Activated CD4-positive, alpha-beta T cell treated with anti-CD3 and anti-CD28 coated beads for 24 hours (primary cell): ENCODE measurements around the gene C1QB.

Experiments used
- DNase-seq, 2 donors: peaks; one replicate each; pipeline ENCODE4 v3.0.0-alpha.2; 2020; ENCODE audit warnings: low read depth in 2 of 2

Gene C1QB

GRCh38 chr1:22652881-22653316 is at the start of gene C1QB:
C1QB (plus strand) TSS chr1:22653236; CDS start chr1:22659463, 6,227 bp downstream.
- DNase-seq, result no peak

GRCh38 chr1:22606161-22606560 is 46.9 kb upstream of the C1QB start:
- no peak for DNase-seq

GRCh38 chr1:22607154-22607553 is 45.9 kb upstream of the C1QB start:
- no peak for DNase-seq

- DNase-seq, result no peak
These were observed 44.7 kb upstream of the C1QB start for GRCh38 chr1:22608361-22608760.

- no peak for DNase-seq
These were observed 43.7 kb upstream of the C1QB start for GRCh38 chr1:22609291-22609690.

GRCh38 chr1:22611530-22611947 is 41.5 kb upstream of the C1QB start:
- peak in 1 of 2 donors; percentile 13 for DNase-seq

- DNase-seq, result no peak
These were observed 40.1 kb upstream of the C1QB start for GRCh38 chr1:22612671-22613571.

- DNase-seq, result no peak
These were observed 39.5 kb upstream of the C1QB start for GRCh38 chr1:22613572-22613918.

- DNase-seq, result no peak
These were observed 39.1 kb upstream of the C1QB start for GRCh38 chr1:22613951-22614350.

- no peak for DNase-seq
These were observed 37.1 kb upstream of the C1QB start for GRCh38 chr1:22615886-22616285.

- no peak for DNase-seq
These were observed 36.5 kb upstream of the C1QB start for GRCh38 chr1:22616571-22616970.

- DNase-seq, result no peak
These were observed 35.0 kb upstream of the C1QB start for GRCh38 chr1:22618056-22618455.

- DNase-seq, result no peak
These were observed 33.8 kb upstream of the C1QB start for GRCh38 chr1:22619252-22619651.

- no peak for DNase-seq
These were observed 33.2 kb upstream of the C1QB start for GRCh38 chr1:22619798-22620197.

GRCh38 chr1:22621761-22622160 is 31.3 kb upstream of the C1QB start:
- DNase-seq, result no peak

- no peak for DNase-seq
These were observed 27.6 kb upstream of the C1QB start for GRCh38 chr1:22625262-22625925.

GRCh38 chr1:22626237-22627157 is 26.5 kb upstream of the C1QB start:
- no peak for DNase-seq

GRCh38 chr1:22627331-22627730 is 25.7 kb upstream of the C1QB start:
- no peak for DNase-seq

- no peak for DNase-seq
These were observed 24.2 kb upstream of the C1QB start for GRCh38 chr1:22628698-22629444.

GRCh38 chr1:22629886-22630285 is 23.1 kb upstream of the C1QB start:
- DNase-seq, result no peak
